ENCODE data around the gene FOXA2. TPM values are rescaled to one million over a fixed set of nuclear protein-coding genes. Genes with fewer than 3 reads are reported as not detected.

The FOXA2 gene
- total RNA-seq, 1 donor: not detected

- H2AFZ ChIP-seq (ENCODE audit: low read length): no peak overlapping the region
- H3K79me2 ChIP-seq (ENCODE audit: insufficient read depth, low read length): no peaks in the 10 kb centered on the region
- no peak for TF ChIP-seq CTCF (IDR thresholded peaks at IDR 0.05; ENCODE audit: extremely low read depth, low read depth, low read length)
- no peaks in the 10 kb centered on the region for H3K4me1 ChIP-seq (ENCODE audit: insufficient read depth, low read length)
- no peaks in the 10 kb centered on the region for H3K9me3 ChIP-seq (ENCODE audit: low read depth, low read length)
- H3K36me3 ChIP-seq (ENCODE audit: insufficient read depth, low read length): no peaks in the 10 kb centered on the region
- H3K4me3 ChIP-seq (ENCODE audit: insufficient read depth, low read length): no peak overlapping the region
- no peak overlapping the region for H3K27ac ChIP-seq (ENCODE audit: low read depth, low read length)
- H3K27me3 ChIP-seq (ENCODE audit: insufficient read depth, low read length): no peaks in the 10 kb centered on the region
- no peaks in the 10 kb centered on the region for H4K20me1 ChIP-seq (ENCODE audit: insufficient read depth, low read length)
- no peak overlapping the region for H3K4me2 ChIP-seq (ENCODE audit: insufficient read depth, low read length)
- DNase-seq (ENCODE audit: insufficient read length, low spot score, missing footprints): no peak
Observed at GRCh38 chr20:22540832-22541231, 43.5 kb downstream of the FOXA2 start.

GRCh38 chr20:22536956-22537756 lies 47.2 kb downstream of the FOXA2 start:
- H3K79me2 ChIP-seq (ENCODE audit: insufficient read depth, low read length): no peaks in the 10 kb centered on the region
- no peak overlapping the region for H2AFZ ChIP-seq (ENCODE audit: low read length)
- H3K36me3 ChIP-seq (ENCODE audit: insufficient read depth, low read length): no peaks in the 10 kb centered on the region
- H4K20me1 ChIP-seq (ENCODE audit: insufficient read depth, low read length): no peaks in the 10 kb centered on the region
- H3K27ac ChIP-seq (ENCODE audit: low read depth, low read length): no peak overlapping the region
- no peaks in the 10 kb centered on the region for H3K4me1 ChIP-seq (ENCODE audit: insufficient read depth, low read length)
- H3K9me3 ChIP-seq (ENCODE audit: low read depth, low read length): no peaks in the 10 kb centered on the region
- DNase-seq (ENCODE audit: insufficient read length, low spot score, missing footprints): no peak
- H3K4me3 ChIP-seq (ENCODE audit: insufficient read depth, low read length): no peak overlapping the region
- TF ChIP-seq CTCF (IDR thresholded peaks at IDR 0.05; ENCODE audit: extremely low read depth, low read depth, low read length): no peak
- H3K27me3 ChIP-seq (ENCODE audit: insufficient read depth, low read length): no peaks in the 10 kb centered on the region
- no peak overlapping the region for H3K4me2 ChIP-seq (ENCODE audit: insufficient read depth, low read length)

- no peak for DNase-seq (ENCODE audit: insufficient read length, low spot score, missing footprints)
- no peak for TF ChIP-seq CTCF (IDR thresholded peaks at IDR 0.05; ENCODE audit: extremely low read depth, low read depth, low read length)
- no peaks in the 10 kb centered on the region for H4K20me1 ChIP-seq (ENCODE audit: insufficient read depth, low read length)
- no peaks in the 10 kb centered on the region for H3K4me1 ChIP-seq (ENCODE audit: insufficient read depth, low read length)
- no peak overlapping the region for H3K27ac ChIP-seq (ENCODE audit: low read depth, low read length)
- no peaks in the 10 kb centered on the region for H3K79me2 ChIP-seq (ENCODE audit: insufficient read depth, low read length)
- no peaks in the 10 kb centered on the region for H3K36me3 ChIP-seq (ENCODE audit: insufficient read depth, low read length)
- no peaks in the 10 kb centered on the region for H3K27me3 ChIP-seq (ENCODE audit: insufficient read depth, low read length)
- H3K4me2 ChIP-seq (ENCODE audit: insufficient read depth, low read length): no peak overlapping the region
- no peak overlapping the region for H3K4me3 ChIP-seq (ENCODE audit: insufficient read depth, low read length)
- H3K9me3 ChIP-seq (ENCODE audit: low read depth, low read length): no peaks in the 10 kb centered on the region
- H2AFZ ChIP-seq (ENCODE audit: low read length): no peak overlapping the region
Observed at GRCh38 chr20:22536141-22536828, 48.1 kb downstream of the FOXA2 start.

- no peak overlapping the region for H2AFZ ChIP-seq (ENCODE audit: low read length)
- no peak for DNase-seq (ENCODE audit: insufficient read length, low spot score, missing footprints)
- no peaks in the 10 kb centered on the region for H3K4me1 ChIP-seq (ENCODE audit: insufficient read depth, low read length)
- H3K79me2 ChIP-seq (ENCODE audit: insufficient read depth, low read length): no peaks in the 10 kb centered on the region
- no peak overlapping the region for H3K4me2 ChIP-seq (ENCODE audit: insufficient read depth, low read length)
- H3K27me3 ChIP-seq (ENCODE audit: insufficient read depth, low read length): no peaks in the 10 kb centered on the region
- H3K9me3 ChIP-seq (ENCODE audit: low read depth, low read length): no peaks in the 10 kb centered on the region
- no peak overlapping the region for H3K4me3 ChIP-seq (ENCODE audit: insufficient read depth, low read length)
- H4K20me1 ChIP-seq (ENCODE audit: insufficient read depth, low read length): no peaks in the 10 kb centered on the region
- no peak overlapping the region for H3K27ac ChIP-seq (ENCODE audit: low read depth, low read length)
- no peaks in the 10 kb centered on the region for H3K36me3 ChIP-seq (ENCODE audit: insufficient read depth, low read length)
- TF ChIP-seq CTCF (IDR thresholded peaks at IDR 0.05; ENCODE audit: extremely low read depth, low read depth, low read length): no peak
Observed at GRCh38 chr20:22535483-22535882, 48.9 kb downstream of the FOXA2 start.

All from osteoblast (primary cell).